GM18909 (cell line): ENCODE measurements around the gene PTPRT.

Experiments
- ATAC-seq: cut with Tn5 transposase; IDR thresholded peaks from one replicate; pipeline ENCODE4 v1.9.1; 2021; ENCODE audit warnings: mild to moderate bottlenecking; ENCODE audit not compliant: unreplicated experiment, poor library complexity

Gene PTPRT

GRCh38 chr20:43034981-43035724, 154.6 kb downstream of the PTPRT start:
- ATAC-seq = no peak

DNA sequence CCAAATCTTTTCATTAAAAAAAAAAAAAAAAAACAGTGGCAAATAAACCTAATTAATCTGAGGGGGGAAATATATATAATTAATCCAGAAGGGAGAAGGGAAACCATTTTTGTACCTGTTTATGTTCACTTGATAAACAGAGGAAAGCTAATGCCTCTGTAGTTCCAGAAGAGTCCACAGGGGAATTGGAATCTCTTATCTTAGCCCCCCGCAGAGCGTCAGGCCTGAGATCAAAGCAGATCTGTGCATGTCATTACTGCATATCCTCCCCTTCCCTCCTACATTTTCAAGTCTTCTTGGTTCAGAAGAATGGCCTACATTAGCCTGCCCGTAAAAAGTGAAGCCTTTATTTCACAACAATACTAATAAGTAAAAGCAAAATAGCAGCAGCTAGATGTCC, 157.2 kb downstream of the PTPRT start:
- ATAC-seq = no peak

DNA sequence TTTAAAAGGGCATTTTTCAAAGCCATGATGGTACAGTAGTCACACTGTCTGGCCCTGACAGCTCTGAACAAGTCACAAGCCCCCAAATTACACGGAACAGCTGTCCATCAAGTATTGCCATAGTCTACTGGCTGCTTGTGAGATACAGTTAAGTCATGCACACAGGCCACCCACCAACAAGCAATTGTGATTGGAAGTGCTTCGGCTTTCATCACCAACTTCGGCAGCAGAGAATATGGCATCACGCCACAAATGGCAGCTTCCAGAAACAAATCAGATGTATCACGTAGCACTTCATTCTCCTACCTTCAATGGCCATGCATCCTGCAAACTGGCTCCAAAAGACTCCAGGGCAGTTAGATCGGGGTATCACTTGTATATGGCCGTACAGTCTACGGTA, 160.5 kb downstream of the PTPRT start:
- no peak for ATAC-seq

DNA sequence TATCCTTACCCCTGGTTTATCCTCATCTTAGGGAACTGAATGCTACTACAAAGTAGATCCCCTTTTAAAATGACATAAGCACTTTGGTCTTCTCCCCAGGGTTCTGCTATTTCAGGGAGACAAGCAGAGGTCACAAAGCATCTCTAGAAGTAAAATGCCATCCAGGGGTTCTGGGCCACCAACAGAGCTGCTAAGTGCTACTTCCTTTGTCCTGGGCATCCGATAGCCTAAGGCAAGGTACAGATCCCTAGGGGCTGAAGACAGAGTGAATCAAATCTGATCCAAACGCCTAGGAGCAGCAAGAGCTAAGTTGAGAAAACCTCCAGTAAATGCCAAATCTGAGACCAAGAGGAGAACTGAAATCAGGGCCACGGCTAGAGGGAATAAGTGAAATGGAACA, 161.2 kb downstream of the PTPRT start:
- ATAC-seq = no peak

- ATAC-seq = no peak
Measured at GRCh38 chr20:43023836-43024235, 165.9 kb downstream of the PTPRT start.

GRCh38 chr20:43022568-43022967, 167.1 kb downstream of the PTPRT start:
- ATAC-seq = no peak

GRCh38 chr20:43022081-43022480, 167.6 kb downstream of the PTPRT start:
- ATAC-seq = no peak

DNA sequence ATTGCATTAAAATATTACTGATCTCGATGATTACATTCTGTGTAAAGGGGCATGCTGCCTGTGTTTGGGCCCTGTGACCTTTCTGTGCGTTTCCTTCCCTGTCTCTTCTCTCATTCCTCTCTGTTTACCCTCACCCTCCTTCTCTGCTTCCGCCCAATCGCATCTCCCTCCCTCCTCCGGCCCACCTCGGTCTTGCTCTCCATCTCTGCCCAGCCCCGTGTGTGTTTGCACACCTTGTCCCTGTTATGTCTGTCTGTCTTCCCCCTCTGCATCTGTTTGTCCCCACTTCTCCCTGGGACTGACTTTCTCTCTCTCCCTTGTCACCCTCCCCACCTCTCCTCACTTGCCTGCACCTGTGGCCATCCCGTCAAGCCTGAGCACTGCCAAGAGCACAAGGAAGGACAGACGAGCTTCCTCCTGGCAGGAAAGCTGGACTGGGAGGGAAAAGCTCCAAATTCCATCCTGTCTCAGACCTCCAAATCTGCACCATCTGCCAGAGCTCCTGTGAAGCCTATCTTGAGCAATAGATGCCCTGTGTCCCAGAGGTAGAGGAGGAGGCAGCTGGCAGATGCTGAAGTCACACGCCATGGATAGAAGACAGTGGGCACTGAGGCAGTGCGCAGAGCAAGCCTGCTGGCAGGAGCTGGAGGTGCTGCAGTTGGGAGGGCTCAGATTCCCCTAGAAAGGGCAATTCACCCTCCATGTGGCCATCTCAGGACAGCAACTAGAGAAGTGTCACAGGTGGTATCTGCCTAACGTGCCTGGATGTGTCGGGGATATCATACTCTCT, 172.3 kb downstream of the PTPRT start:
- ATAC-seq = no peak

GRCh38 chr20:43016257-43016656, 173.4 kb downstream of the PTPRT start:
- ATAC-seq = no peak

GRCh38 chr20:43015566-43015965, 174.1 kb downstream of the PTPRT start:
- no peak for ATAC-seq

GRCh38 chr20:43014206-43014605, 175.5 kb downstream of the PTPRT start:
- no peak for ATAC-seq

- ATAC-seq = no peak
Measured at GRCh38 chr20:43011491-43011890, 178.2 kb downstream of the PTPRT start.

DNA sequence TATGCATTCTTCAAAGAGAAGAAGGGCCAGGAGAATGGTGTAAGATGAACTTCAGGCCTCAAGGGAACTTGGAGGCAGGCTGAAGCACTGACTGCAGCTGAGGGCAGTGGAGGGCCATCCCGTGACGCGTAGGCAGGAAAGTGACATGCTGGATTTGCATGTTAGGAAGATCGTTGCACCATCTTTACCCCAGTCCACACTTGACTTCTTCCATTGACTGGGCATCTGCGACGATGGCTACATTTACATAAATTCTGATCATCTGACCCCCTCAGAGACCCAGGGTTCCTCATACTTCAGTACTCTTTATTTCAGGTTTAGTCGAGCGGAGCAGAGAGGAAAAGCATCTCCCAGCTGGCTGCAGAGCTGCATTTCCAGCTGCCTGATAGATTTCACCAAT, 180.2 kb downstream of the PTPRT start:
- no peak for ATAC-seq

DNA sequence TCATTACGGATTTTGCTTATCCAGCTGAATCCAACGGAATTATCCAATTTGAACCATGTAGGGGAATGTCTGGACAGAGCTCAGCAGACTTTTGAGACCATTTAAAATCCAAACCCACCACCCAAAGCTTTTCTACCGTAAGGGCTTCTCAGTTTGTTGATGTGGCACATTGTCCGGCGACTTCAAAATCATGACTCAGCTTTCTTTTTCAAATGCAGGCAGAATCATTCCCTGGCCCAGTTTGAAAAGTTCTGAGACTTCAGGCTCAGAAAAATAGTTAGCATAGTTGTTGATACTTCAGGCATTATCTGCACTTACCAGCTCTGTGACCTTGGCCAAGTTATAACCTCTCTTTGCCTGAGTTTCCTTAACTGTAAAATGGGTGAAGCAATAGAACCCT, 182.2 kb downstream of the PTPRT start:
- ATAC-seq = no peak

GRCh38 chr20:43006651-43007375, 182.9 kb downstream of the PTPRT start:
- no peak for ATAC-seq

DNA sequence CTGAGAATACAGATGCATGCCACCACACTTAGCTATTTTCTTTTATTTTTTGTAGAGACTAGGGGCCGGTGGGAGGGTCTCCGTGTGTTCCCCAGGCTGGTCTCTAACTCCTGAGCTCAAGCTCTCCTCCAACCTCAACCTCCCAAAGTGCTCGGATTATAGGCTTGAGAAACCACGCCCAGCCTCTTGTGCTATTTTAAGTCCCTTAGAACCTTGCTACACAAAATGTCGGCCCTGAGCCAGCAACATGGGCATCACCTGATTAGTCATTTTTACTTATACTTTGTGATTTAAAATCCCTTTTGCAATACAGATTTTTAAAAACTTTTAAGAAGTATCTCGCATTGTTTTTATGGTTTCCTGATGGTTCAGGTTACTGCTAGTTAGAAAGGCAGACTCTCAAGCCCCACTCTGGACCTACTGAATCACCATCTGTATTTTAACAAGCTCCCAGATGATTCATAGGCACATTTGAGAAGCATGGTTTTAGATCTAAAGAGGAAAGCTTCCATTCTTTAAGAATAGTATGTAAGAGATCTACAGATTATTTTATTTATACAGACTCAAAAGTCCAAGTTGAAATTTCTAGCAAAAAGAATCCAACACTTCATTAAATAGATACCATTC, 186.3 kb downstream of the PTPRT start:
- no peak for ATAC-seq

DNA sequence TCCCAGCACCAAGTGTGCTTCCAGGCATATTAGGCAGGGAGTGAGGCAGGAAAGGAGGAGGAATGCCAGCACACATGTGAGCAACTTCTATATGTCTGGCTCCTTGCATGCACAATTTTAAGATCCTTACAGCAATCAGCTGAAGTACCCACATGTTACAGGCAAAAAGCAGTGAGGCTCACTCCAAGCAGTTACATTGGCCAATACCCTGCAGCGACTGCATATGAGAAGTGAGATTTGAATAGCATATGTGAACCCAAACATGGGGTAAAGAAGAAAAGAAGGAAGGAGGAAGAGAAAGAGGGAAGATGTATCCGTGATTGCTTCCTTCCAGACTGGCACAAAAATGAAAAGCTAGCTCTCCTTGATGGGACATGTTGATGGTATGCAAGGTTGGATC, 193.6 kb downstream of the PTPRT start:
- ATAC-seq = no peak

GRCh38 chr20:42988319-42988718, 201.4 kb downstream of the PTPRT start:
- no peak for ATAC-seq

- no peak for ATAC-seq
Measured at GRCh38 chr20:42987376-42988114, 202.2 kb downstream of the PTPRT start.

DNA sequence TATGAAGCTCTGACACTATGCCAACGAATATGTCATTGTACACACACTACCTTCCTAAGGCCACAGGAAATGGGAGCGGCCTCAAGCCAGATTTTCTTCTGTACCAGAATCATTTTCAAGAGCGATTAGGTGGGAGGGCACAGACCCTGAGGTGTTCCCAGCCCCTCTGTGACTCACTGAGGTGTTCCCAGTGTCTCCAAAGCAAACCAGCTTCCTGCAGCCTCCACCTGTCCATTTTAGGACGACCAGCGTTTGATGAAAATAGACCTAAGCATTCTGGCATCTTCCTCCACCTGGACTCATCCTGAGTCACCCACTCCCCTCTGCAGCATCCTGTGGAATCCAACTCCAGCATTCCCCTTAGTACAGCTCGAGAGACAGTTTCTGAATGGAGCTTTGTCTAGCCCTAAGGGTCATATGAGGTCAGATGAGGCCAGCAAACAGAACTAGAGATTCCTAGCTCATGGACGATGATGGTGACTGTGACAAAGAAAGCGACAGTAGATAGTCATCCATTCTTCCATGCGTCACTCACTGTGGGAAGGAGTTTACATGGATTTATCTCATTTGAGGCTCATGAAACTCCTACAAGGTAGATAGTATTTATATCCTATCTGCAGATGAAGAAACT, 203.4 kb downstream of the PTPRT start:
- ATAC-seq = no peak
